ENCODE measurements around the gene CFAP20DC. TPM values are rescaled to one million over a fixed set of nuclear protein-coding genes. Genes with fewer than 3 reads are reported as not detected.

CFAP20DC gene
- total and polyA plus RNA-seq, 2 donors (not counting 1 experiment from before 2014, with no cell fraction given) = 1.9 to 3.8 TPM

DNA sequence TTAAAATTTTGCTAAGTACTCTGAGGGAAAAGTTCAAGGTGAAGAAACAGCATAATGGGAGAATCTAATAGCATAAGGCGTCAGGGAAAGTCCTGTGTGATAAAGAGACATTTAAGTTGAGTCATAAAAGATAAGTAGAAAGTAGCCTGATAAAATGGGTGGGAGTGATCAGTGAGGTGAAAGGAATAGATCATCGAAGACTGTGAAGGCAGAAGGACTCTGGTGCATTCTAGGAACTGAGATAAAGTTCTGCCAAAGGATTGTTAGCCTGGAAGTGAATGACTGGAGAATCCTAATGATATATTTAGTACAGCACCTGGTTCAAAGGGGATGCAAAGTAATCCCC is 149.9 kb downstream of the CFAP20DC start:
- no peak for TF ChIP-seq EZH2 (IDR thresholded peaks at IDR 0.05; ENCODE audit: low read length, missing control alignments)
- TF ChIP-seq, protein P1, sequence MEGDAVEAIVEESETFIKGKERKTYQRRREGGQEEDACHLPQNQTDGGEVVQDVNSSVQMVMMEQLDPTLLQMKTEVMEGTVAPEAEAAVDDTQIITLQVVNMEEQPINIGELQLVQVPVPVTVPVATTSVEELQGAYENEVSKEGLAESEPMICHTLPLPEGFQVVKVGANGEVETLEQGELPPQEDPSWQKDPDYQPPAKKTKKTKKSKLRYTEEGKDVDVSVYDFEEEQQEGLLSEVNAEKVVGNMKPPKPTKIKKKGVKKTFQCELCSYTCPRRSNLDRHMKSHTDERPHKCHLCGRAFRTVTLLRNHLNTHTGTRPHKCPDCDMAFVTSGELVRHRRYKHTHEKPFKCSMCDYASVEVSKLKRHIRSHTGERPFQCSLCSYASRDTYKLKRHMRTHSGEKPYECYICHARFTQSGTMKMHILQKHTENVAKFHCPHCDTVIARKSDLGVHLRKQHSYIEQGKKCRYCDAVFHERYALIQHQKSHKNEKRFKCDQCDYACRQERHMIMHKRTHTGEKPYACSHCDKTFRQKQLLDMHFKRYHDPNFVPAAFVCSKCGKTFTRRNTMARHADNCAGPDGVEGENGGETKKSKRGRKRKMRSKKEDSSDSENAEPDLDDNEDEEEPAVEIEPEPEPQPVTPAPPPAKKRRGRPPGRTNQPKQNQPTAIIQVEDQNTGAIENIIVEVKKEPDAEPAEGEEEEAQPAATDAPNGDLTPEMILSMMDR (conservative IDR thresholded peaks at IDR 0.05 in 1 of 2, IDR thresholded peaks at IDR 0.05 in 1 of 2; ENCODE audit: low read depth in 1 of 2, low read length in 2 of 2) = no peak
- H2AFZ ChIP-seq (ENCODE audit: low read length) = no peak overlapping the region
- no peaks in the 10 kb centered on the region for H3K79me2 ChIP-seq (ENCODE audit: control insufficient read depth, insufficient read depth, low read length)
- peak in 1 of 2 donors; percentile 30 for DNase-seq (ENCODE audit: low read depth in 2 of 2)
- no peaks in the 10 kb centered on the region for H3K36me3 ChIP-seq (ENCODE audit: control insufficient read depth, insufficient read depth, low read length)
- H3K4me1 ChIP-seq (ENCODE audit: control insufficient read depth, extremely low read depth, insufficient read depth, low read length) = no peaks in the 10 kb centered on the region
- no peak overlapping the region for H3K4me2 ChIP-seq (ENCODE audit: extremely low read depth, insufficient read depth, low read length)
- no peaks in the 10 kb centered on the region for H3K9me3 ChIP-seq (ENCODE audit: control insufficient read depth, insufficient read depth, low read depth, low read length)
- no peak overlapping the region for H3K4me3 ChIP-seq (replicated peaks in 1 of 4; ENCODE audit: control extremely low read depth in 1 of 4, insufficient read depth in 1 of 4, low read depth in 3 of 4, low read length in 4 of 4)
- no peak overlapping the region for H3K27ac ChIP-seq (ENCODE audit: insufficient read depth, low read length)
- H4K20me1 ChIP-seq (ENCODE audit: control insufficient read depth, extremely low read depth, insufficient read depth, low read length) = no peaks in the 10 kb centered on the region
- no peaks in the 10 kb centered on the region for H3K27me3 ChIP-seq (ENCODE audit: control insufficient read depth, insufficient read depth, low read length)
- no peak overlapping the region for H3K9ac ChIP-seq (ENCODE audit: insufficient read depth, low read length)

DNA sequence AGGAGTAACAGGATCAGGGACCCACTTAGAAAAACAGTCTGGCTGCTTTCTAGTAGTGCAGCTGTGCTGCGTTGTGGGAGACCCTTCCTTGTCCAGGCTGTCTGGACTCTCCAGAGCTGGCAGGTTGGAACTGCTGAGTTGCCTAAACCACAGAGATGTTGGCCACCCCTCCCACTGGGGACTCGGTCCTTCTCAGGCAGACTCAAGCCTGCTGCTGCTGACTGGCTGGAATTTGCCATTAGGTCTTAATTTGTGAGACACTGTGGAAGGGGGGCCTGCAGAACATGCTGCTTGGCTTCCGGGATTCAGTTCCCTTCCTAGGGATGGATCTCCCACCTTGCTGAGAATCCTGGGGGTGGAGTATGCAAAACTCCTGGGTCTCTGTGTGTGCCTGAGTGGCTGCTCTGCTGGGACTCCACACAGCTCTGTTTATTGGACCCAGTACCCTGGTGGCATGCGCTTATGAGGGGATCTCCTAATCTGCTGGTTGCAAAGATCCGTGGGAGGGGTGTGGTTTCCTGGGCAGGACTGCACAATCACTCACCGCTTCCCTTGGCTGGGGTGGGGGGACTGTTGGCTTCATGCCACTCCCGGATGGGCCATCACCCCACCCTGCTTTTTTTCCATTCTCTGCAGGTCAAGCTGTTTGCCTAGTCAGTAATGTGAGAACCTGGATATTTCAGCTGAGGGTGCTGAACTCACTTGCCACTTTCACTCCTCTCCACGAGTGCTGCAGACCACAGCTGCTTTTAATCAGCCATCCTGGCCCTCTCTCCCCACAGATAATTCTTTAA is 150.5 kb downstream of the CFAP20DC start:
- Histone ChIP-seq H3K36me3 (ENCODE audit: control insufficient read depth, insufficient read depth, low read length) (no peaks in the 10 kb centered on the region), H3K27me3 (ENCODE audit: control insufficient read depth, insufficient read depth, low read length) (no peaks in the 10 kb centered on the region), H3K9me3 (ENCODE audit: control insufficient read depth, insufficient read depth, low read depth, low read length) (no peaks in the 10 kb centered on the region), H3K79me2 (ENCODE audit: control insufficient read depth, insufficient read depth, low read length) (no peaks in the 10 kb centered on the region), H3K4me2 (ENCODE audit: extremely low read depth, insufficient read depth, low read length) (no peak overlapping the region), H3K27ac (ENCODE audit: insufficient read depth, low read length) (no peak overlapping the region), H3K9ac (ENCODE audit: insufficient read depth, low read length) (no peak overlapping the region), H3K4me1 (ENCODE audit: control insufficient read depth, extremely low read depth, insufficient read depth, low read length) (no peaks in the 10 kb centered on the region), H3K4me3 (replicated peaks in 1 of 4; ENCODE audit: control extremely low read depth in 1 of 4, insufficient read depth in 1 of 4, low read depth in 3 of 4, low read length in 4 of 4) (no peak overlapping the region), H2AFZ (ENCODE audit: low read length) (no peak overlapping the region), H4K20me1 (ENCODE audit: control insufficient read depth, extremely low read depth, insufficient read depth, low read length) (no peaks in the 10 kb centered on the region)
- DNase-seq (ENCODE audit: low read depth in 2 of 2) = peak in 1 of 2 donors; percentile 44
- no peak for TF ChIP-seq EZH2 (IDR thresholded peaks at IDR 0.05; ENCODE audit: low read length, missing control alignments)
- TF ChIP-seq, protein P1 (conservative IDR thresholded peaks at IDR 0.05 in 1 of 2, IDR thresholded peaks at IDR 0.05 in 1 of 2; ENCODE audit: low read depth in 1 of 2, low read length in 2 of 2) = no peak

DNA sequence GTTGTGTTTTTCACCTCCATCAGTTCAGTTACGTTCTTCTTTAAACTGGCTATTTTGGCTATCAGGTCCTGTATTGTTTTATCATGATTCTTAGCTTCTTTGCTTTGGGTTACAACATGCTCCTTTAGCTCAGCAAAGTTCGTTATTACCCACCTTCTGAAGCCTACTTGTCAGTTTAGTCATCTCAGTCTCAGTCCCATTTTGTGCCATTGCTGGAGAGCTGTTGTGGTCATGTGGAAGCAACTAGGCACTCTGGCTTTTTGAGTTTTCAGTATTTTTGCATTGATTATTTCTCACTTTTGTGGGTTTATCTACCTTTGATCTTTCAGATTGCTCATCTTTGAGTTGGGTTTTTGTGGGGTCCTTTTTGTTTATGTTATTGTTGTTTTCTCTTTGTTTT is 151.3 kb downstream of the CFAP20DC start:
- DNase-seq (ENCODE audit: low read depth in 2 of 2) = no peak
- Histone ChIP-seq H3K36me3 (ENCODE audit: control insufficient read depth, insufficient read depth, low read length) (no peaks in the 10 kb centered on the region), H3K4me3 (replicated peaks in 1 of 4; ENCODE audit: control extremely low read depth in 1 of 4, insufficient read depth in 1 of 4, low read depth in 3 of 4, low read length in 4 of 4) (no peak overlapping the region), H3K4me2 (ENCODE audit: extremely low read depth, insufficient read depth, low read length) (no peak overlapping the region), H3K9ac (ENCODE audit: insufficient read depth, low read length) (no peak overlapping the region), H3K27me3 (ENCODE audit: control insufficient read depth, insufficient read depth, low read length) (no peaks in the 10 kb centered on the region), H2AFZ (ENCODE audit: low read length) (no peak overlapping the region), H3K79me2 (ENCODE audit: control insufficient read depth, insufficient read depth, low read length) (no peaks in the 10 kb centered on the region), H3K27ac (ENCODE audit: insufficient read depth, low read length) (no peak overlapping the region), H3K4me1 (ENCODE audit: control insufficient read depth, extremely low read depth, insufficient read depth, low read length) (no peaks in the 10 kb centered on the region), H4K20me1 (ENCODE audit: control insufficient read depth, extremely low read depth, insufficient read depth, low read length) (no peaks in the 10 kb centered on the region), H3K9me3 (ENCODE audit: control insufficient read depth, insufficient read depth, low read depth, low read length) (no peaks in the 10 kb centered on the region)
- no peak for TF ChIP-seq EZH2 (IDR thresholded peaks at IDR 0.05; ENCODE audit: low read length, missing control alignments)
